OCI-LY7 (cell line): ENCODE data around the gene PSMB9. TPM values are rescaled to one million over a fixed set of nuclear protein-coding genes. Genes with fewer than 3 reads are reported as not detected.

Experiments
- BruUV-seq: library from RNA; stranded (reverse); fragments of 400-500 nt; replicated peaks from 2 replicates; lab custom pipeline; 2021; lab: Mats Ljungman, UMichigan
- CTCF ChIA-PET: fragments of 300-600 bp; sonication (Branson Sonifier 250); formaldehyde crosslinking; loops from one replicate; lab custom pipeline; 2022; ENCODE audit warnings: antibody characterized with exemption; ENCODE audit not compliant: unreplicated experiment; lab: Charles Lee
- POLR2A ChIA-PET: fragments of 300-600 bp; sonication (Branson Sonifier 250); formaldehyde crosslinking; loops from one replicate; lab custom pipeline; 2022; ENCODE audit warnings: antibody characterized with exemption; lab: Charles Lee
- DNase-seq: peaks from one replicate; pipeline ENCODE4 v3.0.0-alpha.2; 2015; ENCODE audit warnings: low spot score
- H2AFZ ChIP-seq: fragments of 200-600 bp; sonication (generic), shearing (Covaris generic); 2 replicates; pipeline ENCODE4 v1.6.1; 2014; ENCODE audit warnings: mild to moderate bottlenecking, antibody characterized with exemption, low read length, moderate library complexity
- H3K27ac ChIP-seq: fragments of 200-600 bp; sonication (generic); 2 replicates; pipeline ENCODE4 v1.5.1; 2014; ENCODE audit warnings: mixed run types, low read depth, mild to moderate bottlenecking, moderate library complexity, low read length, inconsistent platforms; ENCODE audit not compliant: poor library complexity, severe bottlenecking
- H3K36me3 ChIP-seq: fragments of 200-600 bp; sonication (generic); 2 replicates; pipeline ENCODE4 v1.6.1; 2014; ENCODE audit warnings: mild to moderate bottlenecking, antibody characterized with exemption, low read length, moderate library complexity, mixed read lengths; ENCODE audit not compliant: insufficient read depth
- H3K4me1 ChIP-seq: fragments of 200-600 bp; sonication (generic); 2 replicates; pipeline ENCODE4 v1.5.1; 2014; ENCODE audit warnings: mild to moderate bottlenecking, low read length; ENCODE audit not compliant: insufficient read depth, poor library complexity, severe bottlenecking
- H3K4me2 ChIP-seq: fragments of 200-600 bp; sonication (generic); 2 replicates; pipeline ENCODE4 v1.6.1; 2014; ENCODE audit warnings: mild to moderate bottlenecking, low read length
- H3K4me3 ChIP-seq: fragments of 200-600 bp; sonication (generic); 2 replicates; pipeline ENCODE4 v1.5.1; 2014; ENCODE audit warnings: mild to moderate bottlenecking, low read depth, low read length; ENCODE audit not compliant: poor library complexity, severe bottlenecking
- H3K79me2 ChIP-seq: fragments of 200-600 bp; sonication (generic); 2 replicates; pipeline ENCODE4 v1.6.1; 2016; ENCODE audit warnings: low read depth, mild to moderate bottlenecking, low read length, moderate library complexity, mixed read lengths; ENCODE audit not compliant: insufficient read depth
- H3K9me2 ChIP-seq: fragments of 200-600 bp; sonication (generic); 2 replicates; pipeline ENCODE4 v1.6.1; 2016; ENCODE audit warnings: mild to moderate bottlenecking, low read length, mixed read lengths; ENCODE audit not compliant: insufficient read depth
- H3K9me3 ChIP-seq: fragments of 200-600 bp; sonication (generic); 2 replicates; pipeline ENCODE4 v1.6.1; 2014; ENCODE audit warnings: mild to moderate bottlenecking, mixed run types, low read length, mixed read lengths
- H4K20me1 ChIP-seq: fragments of 200-600 bp; sonication (generic); 2 replicates; pipeline ENCODE4 v1.6.1; 2014; ENCODE audit warnings: mild to moderate bottlenecking, antibody characterized with exemption, low read length, moderate library complexity, mixed read lengths; ENCODE audit not compliant: insufficient read depth
- EZH2phosphoT487 ChIP-seq: fragments of 200-600 bp; sonication (generic); IDR thresholded peaks from 2 replicates; pipeline ENCODE4 v1.6.1; 2018; ENCODE audit warnings: low read depth, borderline replicate concordance, mild to moderate bottlenecking, mixed run types, antibody characterized with exemption, low read length, moderate library complexity, mixed read lengths
- intact Hi-C: fragments of 100-400 bp; cut with micrococcal nuclease; formaldehyde crosslinking; loops from one replicate; pipeline ENCODE4 v1.10.0; 2022; ENCODE audit not compliant: unreplicated experiment
- total RNA-seq, 2 experiments: library from RNA; depleted of rRNA in 1 of 2; stranded (reverse); fragments of >200 nt in 1 of 2; shearing (Covaris generic) in 1 of 2; gene quantifications; 2 replicates each; pipeline ENCODE4 v1.2.3, GENCODE V29; 2014 to 2022
- TF ChIP-seq, protein P1 (sequence below): fragments of 200-600 bp; sonication (generic); conservative IDR thresholded peaks from 2 replicates; pipeline ENCODE4 v1.5.1; 2014; ENCODE audit warnings: mild to moderate bottlenecking, antibody characterized with exemption, low read length, moderate library complexity, mixed read lengths

PSMB9 gene
- total RNA-seq, 2 experiments from 2014 or later = 149 to 193 TPM

DNA sequence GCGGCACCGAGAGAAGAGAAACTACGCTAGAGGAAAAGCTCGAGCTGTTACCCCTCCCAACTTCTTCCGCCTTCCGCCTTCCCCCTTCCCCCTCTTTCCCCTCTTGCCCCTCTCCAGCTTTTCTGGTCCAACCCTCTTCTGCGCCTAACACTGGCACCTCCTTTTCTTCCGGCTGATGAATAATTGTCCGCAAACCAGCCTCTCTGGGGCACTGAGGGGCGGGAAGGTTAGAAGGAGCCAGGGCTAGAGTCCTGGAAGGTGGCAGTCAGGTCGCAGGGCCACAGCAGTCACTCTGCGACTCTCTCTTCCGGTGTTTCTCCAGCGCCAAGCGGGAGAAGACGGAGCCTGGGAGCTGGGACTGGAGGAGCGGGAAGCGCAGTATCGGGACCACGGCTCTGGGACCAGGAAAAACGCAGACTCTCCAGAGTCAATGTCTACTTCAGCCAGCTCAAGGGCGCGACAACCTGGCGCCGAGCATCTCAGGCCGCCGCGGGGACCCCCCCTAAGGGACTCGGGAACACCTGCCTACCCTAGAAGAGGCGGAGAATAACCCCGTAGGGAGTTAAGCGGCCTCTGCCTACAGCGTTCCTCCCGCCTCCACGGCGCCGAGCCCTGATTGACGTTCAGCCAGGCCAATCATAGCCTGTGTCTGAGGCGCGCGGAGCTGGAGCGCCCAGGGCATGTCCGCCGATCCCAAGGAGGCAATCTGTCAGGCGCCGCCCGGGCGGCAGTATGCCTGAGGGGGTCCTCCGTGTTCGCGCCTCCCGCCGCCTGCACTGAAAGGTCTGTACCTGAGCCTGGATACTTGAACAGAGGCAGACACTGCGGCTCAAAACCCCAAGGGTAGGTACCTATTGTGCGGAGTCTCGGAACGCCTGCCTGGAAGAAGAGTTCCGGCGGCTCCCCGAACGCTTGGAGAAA is 40.4 kb downstream of the PSMB9 start:
- Histone ChIP-seq H3K9me2 (no peaks in the 10 kb centered on the region), H3K9me3 (no peaks in the 10 kb centered on the region), H3K4me1 (peaks cover 57% of the 10 kb centered on the region), H3K4me3 (peak overlapping the region; percentile 97), H3K4me2 (peak overlapping the region; percentile 99), H3K36me3 (peaks cover 17% of the 10 kb centered on the region), H3K27ac (peak overlapping the region; percentile 79), H3K79me2 (peaks cover 63% of the 10 kb centered on the region), H4K20me1 (no peaks in the 10 kb centered on the region), H2AFZ (peak overlapping the region; percentile 80)
- CTCF ChIA-PET = interaction anchor here (0.8 kb wide), 1 partner anchor 57 kb away, joined by 3 read pairs; no protein-coding TSS in a partner anchor
- no TSS peak for BruUV-seq
- intact Hi-C loops = loop anchor here (1.0 to 2.0 kb wide), 2 partner anchors 26 to 50 kb away; no protein-coding TSS in a partner anchor
- peak; percentile 97 for DNase-seq
- POLR2A ChIA-PET = interaction anchor here (0.5 to 2.6 kb wide), 18 partner anchors 14 to 95 kb away, joined by 3 to 19 read pairs (median 4); partner anchors contain the start of gene HLA-DMA
- TF ChIP-seq EZH2phosphoT487 = no peak
- TF ChIP-seq, protein P1, sequence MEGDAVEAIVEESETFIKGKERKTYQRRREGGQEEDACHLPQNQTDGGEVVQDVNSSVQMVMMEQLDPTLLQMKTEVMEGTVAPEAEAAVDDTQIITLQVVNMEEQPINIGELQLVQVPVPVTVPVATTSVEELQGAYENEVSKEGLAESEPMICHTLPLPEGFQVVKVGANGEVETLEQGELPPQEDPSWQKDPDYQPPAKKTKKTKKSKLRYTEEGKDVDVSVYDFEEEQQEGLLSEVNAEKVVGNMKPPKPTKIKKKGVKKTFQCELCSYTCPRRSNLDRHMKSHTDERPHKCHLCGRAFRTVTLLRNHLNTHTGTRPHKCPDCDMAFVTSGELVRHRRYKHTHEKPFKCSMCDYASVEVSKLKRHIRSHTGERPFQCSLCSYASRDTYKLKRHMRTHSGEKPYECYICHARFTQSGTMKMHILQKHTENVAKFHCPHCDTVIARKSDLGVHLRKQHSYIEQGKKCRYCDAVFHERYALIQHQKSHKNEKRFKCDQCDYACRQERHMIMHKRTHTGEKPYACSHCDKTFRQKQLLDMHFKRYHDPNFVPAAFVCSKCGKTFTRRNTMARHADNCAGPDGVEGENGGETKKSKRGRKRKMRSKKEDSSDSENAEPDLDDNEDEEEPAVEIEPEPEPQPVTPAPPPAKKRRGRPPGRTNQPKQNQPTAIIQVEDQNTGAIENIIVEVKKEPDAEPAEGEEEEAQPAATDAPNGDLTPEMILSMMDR = no peak

DNA sequence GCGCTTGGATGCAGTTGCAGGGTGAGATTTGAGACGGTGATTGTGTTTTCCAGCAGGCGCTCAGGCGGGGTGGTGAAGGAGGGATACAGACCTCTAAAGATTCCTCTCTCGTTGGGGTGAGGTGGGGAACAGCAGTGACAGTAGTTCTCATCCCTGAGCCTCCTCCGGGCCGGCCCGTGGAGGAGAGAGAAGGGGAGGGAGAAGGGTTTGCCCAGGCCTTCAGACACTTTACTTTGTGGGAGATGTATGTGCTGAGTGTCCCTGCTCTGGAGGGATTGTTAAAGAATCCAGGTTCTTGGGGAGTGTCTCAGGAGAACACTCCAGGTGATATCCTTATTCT is 41.0 kb downstream of the PSMB9 start:
- no peak for DNase-seq
- Histone ChIP-seq H3K4me2 (peak overlapping the region; percentile 99), H4K20me1 (no peaks in the 10 kb centered on the region), H3K36me3 (peaks cover 21% of the 10 kb centered on the region), H3K79me2 (peaks cover 70% of the 10 kb centered on the region), H3K4me1 (peaks cover 57% of the 10 kb centered on the region), H3K9me3 (no peaks in the 10 kb centered on the region), H3K4me3 (peak overlapping the region; percentile 97), H2AFZ (peak overlapping the region; percentile 80), H3K27ac (peak overlapping the region; percentile 79), H3K9me2 (no peaks in the 10 kb centered on the region)
- no TSS peak for BruUV-seq
- CTCF ChIA-PET = interaction anchor here (0.8 kb wide), 1 partner anchor 56 kb away, joined by 3 read pairs; no protein-coding TSS in a partner anchor
- TF ChIP-seq, protein P1 = no peak
- no peak for TF ChIP-seq EZH2phosphoT487
- intact Hi-C loops = loop anchor here (2.0 kb wide), 1 partner anchor 26 kb away; no protein-coding TSS in a partner anchor
- POLR2A ChIA-PET = interaction anchor here (0.5 to 2.6 kb wide), 12 partner anchors 14 to 380 kb away, joined by 3 to 19 read pairs (median 4); partner anchors contain the start of gene HLA-DMA
